Caco-2 (cell line): Measurements from ENCODE around the gene KISS1. TPM values are rescaled to one million over a fixed set of nuclear protein-coding genes. Genes with fewer than 3 reads are reported as not detected.
"Not testable (repeated sequence)": the region's sequence is repeated elsewhere in the genome, so short reads cannot be mapped to it uniquely, and the experiment has no call there.

Experiments used
- BruUV-seq: library from RNA; stranded (reverse); fragments of 400-500 nt; replicated peaks from 2 replicates; lab custom pipeline; 2021; lab: Mats Ljungman, UMichigan
- CTCF ChIA-PET: fragments of 300-600 bp; sonication (Branson Sonifier 250); formaldehyde crosslinking; loops from one replicate; lab custom pipeline; 2022; ENCODE audit warnings: antibody characterized with exemption; lab: Charles Lee
- POLR2A ChIA-PET: fragments of 300-600 bp; sonication (Branson Sonifier 250); formaldehyde crosslinking; loops from one replicate; lab custom pipeline; 2022; ENCODE audit warnings: antibody characterized with exemption; lab: Charles Lee
- DNase-seq, 2 experiments: peaks; one replicate each; pipeline versions ENCODE4 v3.0.0 to v3.0.0-alpha.2; 2020 to 2022
- H3K27me3 ChIP-seq: replicated peaks from 2 replicates; pipeline ENCODE4 v1.6.0; 2011; ENCODE audit warnings: low read length; ENCODE audit not compliant: control insufficient read depth, insufficient read depth
- H3K36me3 ChIP-seq: 2 replicates; pipeline ENCODE4 v1.5.1; 2011; ENCODE audit warnings: low read length; ENCODE audit not compliant: control insufficient read depth, insufficient read depth
- H3K4me1 ChIP-seq: fragments of 250-450 bp; sonication (Bioruptor Pico); 2 replicates; pipeline ENCODE4 v1.5.1; 2020; ENCODE audit warnings: mild to moderate bottlenecking
- H3K4me3 ChIP-seq: 2 replicates; pipeline ENCODE4 v1.5.1; 2011; ENCODE audit warnings: low read depth, mild to moderate bottlenecking, control low read depth, low read length
- H3K9me3 ChIP-seq: fragments of 250-450 bp; sonication (Bioruptor Pico); 2 replicates; pipeline ENCODE4 v1.5.1; 2020; ENCODE audit warnings: mild to moderate bottlenecking, moderate library complexity
- H3K27ac Mint-ChIP-seq: one replicate; pipeline ENCODE4 v1.8.0; 2022; ENCODE audit warnings: mixed read lengths; ENCODE audit not compliant: unreplicated experiment
- H3K27me3 Mint-ChIP-seq: one replicate; pipeline ENCODE4 v1.8.0; 2022; ENCODE audit warnings: mixed read lengths; ENCODE audit not compliant: insufficient read depth, unreplicated experiment
- H3K36me3 Mint-ChIP-seq: one replicate; pipeline ENCODE4 v1.8.0; 2022; ENCODE audit warnings: mild to moderate bottlenecking, mixed read lengths; ENCODE audit not compliant: insufficient read depth, unreplicated experiment
- H3K4me1 Mint-ChIP-seq: one replicate; pipeline ENCODE4 v1.8.0; 2022; ENCODE audit warnings: low read depth, mixed read lengths; ENCODE audit not compliant: unreplicated experiment
- H3K4me3 Mint-ChIP-seq: one replicate; pipeline ENCODE4 v1.8.0; 2022; ENCODE audit warnings: mild to moderate bottlenecking, moderate library complexity, mixed read lengths; ENCODE audit not compliant: unreplicated experiment
- H3K9me3 Mint-ChIP-seq: one replicate; pipeline ENCODE4 v1.8.0; 2022; ENCODE audit warnings: mixed read lengths; ENCODE audit not compliant: unreplicated experiment
- CTCF ChIP-seq, 2 experiments: fragments of 200-600 bp in 1 of 2; IDR thresholded peaks; 1 replicate in 1 of 2; 2 replicates in 1 of 2; pipeline versions ENCODE4 v1.5.1 to v1.8.0; 2011 to 2022; ENCODE audit warnings: antibody characterized with exemption in 1 of 2, control low read depth in 1 of 2, inconsistent platforms in 1 of 2, low read depth in 1 of 2, low read length in 1 of 2, mild to moderate bottlenecking in 1 of 2, moderate library complexity in 1 of 2; ENCODE audit not compliant: insufficient read depth in 1 of 2, severe bottlenecking in 1 of 2, unreplicated experiment in 1 of 2
- intact Hi-C: fragments of 100-400 bp; cut with micrococcal nuclease; formaldehyde crosslinking; loops from one replicate; pipeline ENCODE4 v1.10.0; 2022; ENCODE audit not compliant: unreplicated experiment
- total RNA-seq: library from RNA; stranded (reverse); gene quantifications from 2 replicates; pipeline ENCODE4 v1.2.3, GENCODE V29; 2022

The KISS1 gene
- total RNA-seq, 1 experiment from 2014 or later: 3.3 TPM

- intact Hi-C loops: no loop called here
- no peaks in the 10 kb centered on the region for H3K4me1 ChIP-seq
Measured at GRCh38 chr1:204241050-204241449, 44.8 kb upstream of the KISS1 start.

GRCh38 chr1:204240233-204240632 lies 43.9 kb upstream of the KISS1 start:
- intact Hi-C loops: no loop called here
- Mint-ChIP-seq H3K4me3 (no peak overlapping the region), H3K27me3 (no peaks in the 10 kb centered on the region), H3K4me1 (no peaks in the 10 kb centered on the region), H3K27ac (no peak overlapping the region), H3K36me3 (no peaks in the 10 kb centered on the region), H3K9me3 (no peaks in the 10 kb centered on the region)
- no peak for TF ChIP-seq CTCF (IDR thresholded peaks at IDR 0.05; ENCODE audit: insufficient read depth in 1 of 2, low read depth in 1 of 2, low read length in 1 of 2, severe bottlenecking in 1 of 2, unreplicated experiment in 1 of 2)
- no peak overlapping the region for H3K4me3 ChIP-seq
- no peaks in the 10 kb centered on the region for H3K9me3 ChIP-seq
- no peak for DNase-seq
- CTCF ChIA-PET: no interaction called here
- POLR2A ChIA-PET: no interaction called here
- H3K4me1 ChIP-seq: no peaks in the 10 kb centered on the region
- no peaks in the 10 kb centered on the region for H3K27me3 ChIP-seq
- H3K36me3 ChIP-seq: no peaks in the 10 kb centered on the region; the same call in none of the 2 replicates
- BruUV-seq: no TSS peak

More at GRCh38 chr1:204241050-204241449, 44.8 kb upstream of the KISS1 start:
- no peak overlapping the region for H3K4me3 Mint-ChIP-seq
- Histone ChIP-seq H3K4me3 (no peak overlapping the region), H3K27me3 (no peaks in the 10 kb centered on the region), H3K9me3 (no peaks in the 10 kb centered on the region), H3K36me3 (no peaks in the 10 kb centered on the region; the same call in none of the 2 replicates)
- TF ChIP-seq CTCF (IDR thresholded peaks at IDR 0.05; ENCODE audit: insufficient read depth in 1 of 2, low read depth in 1 of 2, low read length in 1 of 2, severe bottlenecking in 1 of 2, unreplicated experiment in 1 of 2): no peak
- H3K27ac Mint-ChIP-seq: no peak overlapping the region
- no TSS peak for BruUV-seq
- H3K36me3 Mint-ChIP-seq: no peaks in the 10 kb centered on the region
- H3K9me3 Mint-ChIP-seq: no peaks in the 10 kb centered on the region
- no peaks in the 10 kb centered on the region for H3K27me3 Mint-ChIP-seq
- H3K4me1 Mint-ChIP-seq: no peaks in the 10 kb centered on the region
- peak in 1 of 2 experiments; percentile 11 for DNase-seq
- POLR2A ChIA-PET: no interaction called here
- CTCF ChIA-PET: interaction anchor here (0.6 to 1.3 kb wide), 4 partner anchors 17 to 123 kb away, joined by 3 to 5 read pairs (median 4); partner anchors contain the start of gene GOLT1A

GRCh38 chr1:204239401-204239800 lies 43.1 kb upstream of the KISS1 start:
- BruUV-seq, intact Hi-C loops, H3K4me1 ChIP-seq, CTCF ChIA-PET, H3K27ac Mint-ChIP-seq, H3K36me3 ChIP-seq, H3K36me3 Mint-ChIP-seq, H3K27me3 Mint-ChIP-seq, POLR2A ChIA-PET, H3K9me3 ChIP-seq, H3K4me3 ChIP-seq, DNase-seq, H3K27me3 ChIP-seq, H3K9me3 Mint-ChIP-seq, H3K4me1 Mint-ChIP-seq, H3K4me3 Mint-ChIP-seq: not testable (repeated sequence)

GRCh38 chr1:204238520-204238919 lies 42.2 kb upstream of the KISS1 start:
- H3K4me1 ChIP-seq, H3K4me3 ChIP-seq, H3K9me3 ChIP-seq, H3K4me3 Mint-ChIP-seq, H3K27me3 ChIP-seq, DNase-seq, H3K36me3 Mint-ChIP-seq, H3K9me3 Mint-ChIP-seq, BruUV-seq, H3K27me3 Mint-ChIP-seq, POLR2A ChIA-PET, H3K27ac Mint-ChIP-seq, CTCF ChIA-PET, H3K36me3 ChIP-seq, intact Hi-C loops, H3K4me1 Mint-ChIP-seq: not testable (repeated sequence)

GRCh38 chr1:204237515-204237914 lies 41.2 kb upstream of the KISS1 start:
- H3K4me1 Mint-ChIP-seq, DNase-seq, H3K4me3 ChIP-seq, H3K4me3 Mint-ChIP-seq, BruUV-seq, POLR2A ChIA-PET, CTCF ChIA-PET, H3K9me3 ChIP-seq, intact Hi-C loops, H3K36me3 ChIP-seq, H3K9me3 Mint-ChIP-seq, H3K27ac Mint-ChIP-seq, H3K36me3 Mint-ChIP-seq, H3K27me3 Mint-ChIP-seq, H3K4me1 ChIP-seq, H3K27me3 ChIP-seq: not testable (repeated sequence)
